Adrenal gland (tissue), 5 donors: ENCODE results near the gene TRAPPC10.

Experiments
- POLR2A ChIP-seq, 2 donors: fragments of 450-650 bp; IDR thresholded peaks; one replicate each; pipeline ENCODE4 v1.6.1; 2017; ENCODE audit warnings: antibody characterized with exemption in 2 of 2, mild to moderate bottlenecking in 2 of 2, moderate library complexity in 1 of 2
- TF ChIP-seq, protein P1 (sequence below), 6 experiments: fragments of 450-650 bp in 4 of 6; fragments of 200-600 bp in 2 of 6; sonication (generic) in 1 of 6; IDR thresholded peaks; 1 replicate in 5 of 6; 2 replicates in 1 of 6; pipeline versions ENCODE4 v1.5.1 to v1.8.0; 2016 to 2021; ENCODE audit warnings: antibody characterized with exemption in 6 of 6, mild to moderate bottlenecking in 2 of 6, moderate library complexity in 1 of 6
- donor health status: DM: no; HTN: no; CAD: no.

DNA sequence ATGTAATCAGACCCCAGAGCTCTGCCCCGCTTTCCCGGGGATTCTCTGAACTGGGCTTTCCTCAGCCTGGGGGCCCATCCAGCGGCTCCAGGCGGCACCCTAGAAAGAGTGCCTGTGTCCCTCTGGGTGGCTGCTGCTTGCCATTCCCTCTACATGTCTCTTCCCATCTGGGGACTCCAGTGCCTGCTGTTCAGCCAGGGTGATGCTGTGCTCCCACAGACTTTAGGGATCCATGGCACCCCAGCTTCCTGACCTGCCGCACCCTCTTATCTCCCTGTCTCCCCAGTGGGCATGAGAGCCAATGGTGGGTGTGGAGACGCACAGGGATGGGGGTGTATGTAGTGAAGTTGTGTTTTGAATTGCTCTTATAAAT is 16.2 kb downstream of the TRAPPC10 start:
- TF ChIP-seq, protein P1, sequence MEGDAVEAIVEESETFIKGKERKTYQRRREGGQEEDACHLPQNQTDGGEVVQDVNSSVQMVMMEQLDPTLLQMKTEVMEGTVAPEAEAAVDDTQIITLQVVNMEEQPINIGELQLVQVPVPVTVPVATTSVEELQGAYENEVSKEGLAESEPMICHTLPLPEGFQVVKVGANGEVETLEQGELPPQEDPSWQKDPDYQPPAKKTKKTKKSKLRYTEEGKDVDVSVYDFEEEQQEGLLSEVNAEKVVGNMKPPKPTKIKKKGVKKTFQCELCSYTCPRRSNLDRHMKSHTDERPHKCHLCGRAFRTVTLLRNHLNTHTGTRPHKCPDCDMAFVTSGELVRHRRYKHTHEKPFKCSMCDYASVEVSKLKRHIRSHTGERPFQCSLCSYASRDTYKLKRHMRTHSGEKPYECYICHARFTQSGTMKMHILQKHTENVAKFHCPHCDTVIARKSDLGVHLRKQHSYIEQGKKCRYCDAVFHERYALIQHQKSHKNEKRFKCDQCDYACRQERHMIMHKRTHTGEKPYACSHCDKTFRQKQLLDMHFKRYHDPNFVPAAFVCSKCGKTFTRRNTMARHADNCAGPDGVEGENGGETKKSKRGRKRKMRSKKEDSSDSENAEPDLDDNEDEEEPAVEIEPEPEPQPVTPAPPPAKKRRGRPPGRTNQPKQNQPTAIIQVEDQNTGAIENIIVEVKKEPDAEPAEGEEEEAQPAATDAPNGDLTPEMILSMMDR (IDR thresholded peaks at IDR 0.05): no peak
- no peak for TF ChIP-seq POLR2A (IDR thresholded peaks at IDR 0.05)
